HG03097 (cell line): ENCODE data around the gene MTMR10.

Experiments
- ATAC-seq: cut with Tn5 transposase; IDR thresholded peaks from one replicate; pipeline ENCODE4 v1.9.1; 2021; ENCODE audit not compliant: unreplicated experiment, low FRiP score

Gene MTMR10

DNA sequence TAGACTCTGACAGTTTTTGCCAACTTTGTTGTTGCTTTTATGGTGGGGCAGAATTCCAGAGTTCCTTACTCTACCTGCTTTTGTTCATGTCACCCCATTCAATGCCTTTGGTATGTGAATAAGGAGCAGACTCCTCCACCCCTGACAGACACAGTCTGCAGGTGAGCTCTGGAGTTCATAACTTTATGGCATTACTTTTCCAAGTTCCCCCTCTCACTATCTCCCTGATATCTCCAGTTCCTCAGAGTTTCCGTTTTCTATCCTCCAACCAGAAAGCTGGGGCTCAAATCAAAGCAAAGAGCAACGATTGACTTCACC, 23.1 kb upstream of the MTMR10 start:
- no peak for ATAC-seq

DNA sequence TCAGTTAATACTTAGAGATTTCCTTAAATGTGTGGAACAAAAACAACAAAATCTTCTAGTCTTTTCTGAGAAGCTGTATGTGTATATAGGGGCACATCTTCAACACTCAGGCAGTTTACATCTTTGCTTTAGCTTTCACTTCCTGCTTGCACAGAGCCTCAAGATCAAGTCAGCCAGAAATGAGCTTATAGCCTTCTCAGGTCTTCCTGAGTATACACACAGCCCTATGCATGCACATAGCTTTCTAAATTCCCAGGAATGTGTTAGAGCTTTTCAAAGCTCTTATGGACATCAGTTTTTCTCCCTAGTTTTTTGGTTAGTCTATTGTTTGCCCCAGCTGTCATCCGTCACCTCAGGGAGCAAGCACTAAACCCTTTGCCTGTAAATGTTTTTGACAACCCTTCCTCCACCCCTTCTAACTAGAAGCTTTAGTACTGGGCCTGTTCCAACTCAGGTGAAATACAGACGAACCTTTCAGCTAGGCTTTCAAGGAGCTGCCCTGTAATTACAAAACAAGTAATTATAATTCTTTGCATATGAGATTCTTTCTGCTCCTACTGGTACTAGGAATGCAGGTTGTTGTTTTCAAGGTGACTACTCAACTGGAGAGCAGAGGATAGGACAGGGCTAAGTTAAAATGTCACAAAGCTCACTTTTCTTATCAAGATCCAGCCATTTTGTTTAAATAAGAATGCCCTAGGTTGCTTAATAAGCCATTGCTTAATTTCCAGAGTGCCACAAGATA, 22.6 kb upstream of the MTMR10 start:
- peak; percentile 63 for ATAC-seq

DNA sequence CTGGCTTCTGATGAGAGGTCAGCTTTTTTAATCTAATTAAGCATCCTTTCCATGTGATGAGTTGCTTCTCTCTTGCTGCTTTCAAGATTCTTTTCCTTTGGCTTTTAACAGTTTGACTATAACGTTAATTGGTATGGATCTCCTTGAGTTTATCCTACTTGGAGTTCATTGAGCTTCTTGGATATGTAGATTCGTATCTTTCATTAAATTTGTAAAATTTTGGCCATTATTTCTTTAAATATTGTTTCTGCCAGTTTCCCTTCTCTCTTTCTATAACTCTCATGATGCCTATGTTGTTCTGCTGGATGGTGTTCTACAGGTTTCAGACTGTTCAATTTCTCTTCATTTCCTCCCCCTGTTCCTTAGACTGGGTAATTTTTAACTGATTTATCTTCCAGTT, 21.0 kb upstream of the MTMR10 start:
- ATAC-seq: no peak

DNA sequence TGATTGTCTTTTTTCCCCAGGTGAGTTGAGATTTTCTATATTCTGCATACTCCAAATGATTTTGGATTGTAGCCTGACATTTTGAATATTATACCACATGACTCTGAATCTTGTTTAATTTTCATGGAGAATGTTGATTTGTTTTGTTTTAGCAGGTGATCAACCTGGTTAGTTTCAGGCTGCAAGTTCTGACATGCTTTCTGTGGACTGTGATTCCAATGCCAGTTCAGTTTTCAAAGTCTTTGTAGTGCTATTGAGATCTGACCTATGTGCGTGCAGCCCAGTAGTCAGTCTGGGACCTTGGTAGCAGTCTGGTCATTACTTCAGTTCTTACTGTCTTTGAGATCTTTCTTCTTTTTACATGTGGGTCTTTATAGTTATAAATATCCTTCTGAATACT, 18.6 kb upstream of the MTMR10 start:
- ATAC-seq: no peak

DNA sequence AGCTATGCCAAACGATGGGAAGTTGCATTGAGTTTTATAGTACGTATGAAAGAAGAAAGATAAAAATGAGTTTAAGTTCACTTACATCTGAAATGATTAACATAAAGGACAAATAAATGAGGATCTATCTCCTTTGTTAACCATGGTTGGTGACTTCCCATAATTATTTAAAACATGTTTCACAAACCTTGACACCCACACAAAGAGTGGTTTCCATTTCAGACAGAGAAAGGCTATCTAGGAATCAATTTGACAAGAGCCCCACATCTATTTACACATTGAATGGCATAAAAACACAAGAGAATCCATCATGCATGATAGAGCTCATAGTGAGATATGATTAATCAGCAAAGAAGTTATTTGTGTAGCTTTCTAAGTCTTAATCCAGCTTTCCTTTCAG, 14.2 kb upstream of the MTMR10 start:
- no peak for ATAC-seq

DNA sequence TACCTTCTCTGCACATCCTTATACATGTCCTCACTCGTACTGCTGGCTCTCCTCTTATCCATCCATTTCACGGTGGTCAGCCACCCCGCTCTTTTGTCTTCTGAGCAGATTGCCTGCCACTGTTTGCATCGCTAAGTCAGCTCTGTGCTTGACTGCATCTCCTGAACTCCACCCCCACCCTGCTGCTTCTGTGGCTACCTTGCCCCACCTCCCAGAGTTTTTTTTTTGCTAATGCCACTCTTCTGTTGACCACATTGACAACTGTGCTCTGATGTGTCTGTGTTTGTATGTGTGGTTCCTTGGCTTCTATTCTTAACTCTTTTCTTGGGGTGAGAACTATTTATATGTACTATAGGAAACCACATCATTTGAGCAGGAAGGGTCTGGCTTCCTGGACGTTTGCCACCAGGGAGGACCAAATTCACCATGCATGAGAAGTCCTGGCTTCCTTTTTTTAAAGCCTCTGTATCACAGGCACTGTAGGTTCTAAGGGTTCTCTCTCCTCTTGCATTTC, 12.8 kb upstream of the MTMR10 start:
- ATAC-seq: peak; percentile 87

DNA sequence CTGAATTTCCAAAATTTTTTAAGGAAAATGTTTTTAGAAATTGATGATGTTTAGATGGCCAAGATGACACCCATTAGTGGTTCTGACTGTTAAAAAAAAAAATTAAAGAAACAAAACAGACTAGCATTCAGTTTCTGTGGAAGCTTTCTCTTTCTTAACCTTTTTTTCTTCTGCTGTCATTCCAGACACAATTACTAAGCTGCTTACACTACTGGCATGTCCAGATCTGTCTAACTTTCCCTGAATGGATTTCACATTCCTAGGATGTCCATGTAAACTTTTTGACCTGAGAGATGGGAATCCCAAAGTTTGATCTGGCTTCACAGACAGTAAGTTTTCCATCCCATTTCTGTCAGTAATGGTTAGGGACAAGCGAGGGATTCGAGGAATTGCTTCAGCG, 10.3 kb upstream of the MTMR10 start:
- ATAC-seq: no peak

DNA sequence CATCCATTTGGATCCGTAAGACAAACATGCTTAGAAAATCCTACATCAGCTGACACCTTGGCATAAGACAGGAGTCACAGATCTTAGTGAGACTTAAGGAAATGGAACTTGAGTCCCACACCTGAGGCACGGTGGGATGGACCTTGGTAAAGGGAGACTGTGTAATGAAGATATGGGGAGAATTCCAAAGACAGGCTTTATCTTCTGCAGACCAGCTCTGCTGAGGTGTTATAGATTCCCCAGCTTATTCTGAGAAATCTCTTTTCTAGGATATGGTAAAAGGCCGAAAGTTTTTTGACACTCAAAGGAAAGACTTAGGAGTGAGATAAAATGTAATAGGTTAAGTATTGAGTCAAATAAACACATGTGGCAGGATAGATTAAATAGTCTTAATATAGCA, 8.3 kb upstream of the MTMR10 start:
- no peak for ATAC-seq

DNA sequence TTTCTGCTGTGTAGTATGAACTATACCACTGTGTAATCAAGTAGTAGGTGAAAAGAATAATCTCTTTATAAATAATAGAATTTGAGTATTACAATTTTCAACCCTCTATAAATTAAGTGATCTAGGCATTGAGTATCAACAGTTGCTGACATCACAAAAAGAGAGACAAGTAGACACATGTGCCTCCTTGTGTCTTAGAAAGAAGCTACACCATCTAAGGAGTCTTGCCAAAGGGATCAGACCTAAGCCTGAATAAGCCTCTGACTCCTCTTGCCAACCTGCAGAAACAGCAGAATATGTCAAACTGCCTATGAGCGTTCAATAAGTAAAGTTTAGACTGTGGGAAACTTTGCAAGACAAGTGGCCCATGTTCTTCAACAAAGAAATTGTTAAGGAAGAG, 5.8 kb upstream of the MTMR10 start:
- no peak for ATAC-seq

DNA sequence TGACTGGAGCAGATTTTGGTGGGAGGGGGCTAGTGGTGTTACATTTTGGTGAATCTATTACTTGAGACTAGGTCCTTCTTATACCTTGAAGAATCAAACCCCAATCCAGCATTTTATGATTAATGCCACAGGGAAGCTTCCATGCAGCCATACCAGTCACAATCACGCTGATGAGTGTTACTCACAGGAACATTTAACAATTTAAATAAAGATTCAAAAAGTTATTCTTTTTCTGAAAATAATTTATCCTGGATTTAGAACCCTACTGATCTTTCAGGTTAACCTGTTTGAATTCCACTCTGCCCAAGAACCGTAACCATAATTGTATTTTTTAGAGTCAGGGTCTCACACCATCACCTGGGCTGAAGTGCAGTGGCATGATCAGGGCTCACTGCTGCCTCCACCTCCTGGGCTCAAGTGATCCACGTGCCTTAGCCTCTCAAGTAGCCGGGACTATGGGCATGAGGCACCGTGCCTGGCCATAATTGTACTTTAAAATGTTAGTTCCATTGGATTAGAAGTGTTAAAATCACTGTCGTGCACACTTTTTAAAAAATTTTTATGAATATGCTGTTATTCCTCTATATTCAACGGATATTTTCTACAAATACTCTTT, 929 bp upstream of the MTMR10 start:
- no peak for ATAC-seq

DNA sequence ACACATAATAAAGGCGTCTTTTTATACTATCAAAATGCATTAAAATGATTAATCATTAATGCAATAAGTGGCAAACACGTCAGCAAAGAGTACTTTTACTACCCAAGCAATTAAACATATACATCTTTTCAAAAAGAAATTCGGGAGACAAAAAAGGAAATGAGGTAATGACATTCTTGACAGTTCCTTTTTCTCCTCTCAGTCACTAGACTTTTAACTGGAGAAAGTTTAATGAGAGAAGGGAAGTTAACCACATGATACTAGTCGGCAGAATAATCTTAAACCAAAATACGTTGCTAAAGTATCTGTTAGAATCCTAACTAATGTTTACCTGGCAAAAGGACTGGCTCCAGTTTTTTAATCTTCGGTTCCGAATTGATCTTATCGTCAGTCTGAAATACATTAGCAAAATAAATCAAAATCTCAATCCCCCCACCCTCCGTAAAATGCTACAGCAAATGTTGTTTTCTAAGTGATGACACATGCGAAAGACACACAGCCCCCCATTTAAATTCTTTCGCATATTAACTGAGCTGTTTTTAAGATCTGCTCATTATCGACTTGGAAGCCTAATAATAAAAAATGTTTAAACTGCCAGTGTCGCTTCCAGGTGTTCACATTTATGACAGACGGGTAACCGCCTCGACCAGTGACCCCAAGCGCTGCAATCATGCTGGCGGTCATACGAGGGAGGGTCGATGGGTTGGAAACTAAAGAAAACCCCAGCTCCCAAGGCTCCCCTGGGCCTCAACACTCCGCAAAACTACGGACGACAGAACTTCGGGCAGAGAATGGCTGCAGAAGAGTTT, 778 bp downstream of the MTMR10 start:
- no peak for ATAC-seq

DNA sequence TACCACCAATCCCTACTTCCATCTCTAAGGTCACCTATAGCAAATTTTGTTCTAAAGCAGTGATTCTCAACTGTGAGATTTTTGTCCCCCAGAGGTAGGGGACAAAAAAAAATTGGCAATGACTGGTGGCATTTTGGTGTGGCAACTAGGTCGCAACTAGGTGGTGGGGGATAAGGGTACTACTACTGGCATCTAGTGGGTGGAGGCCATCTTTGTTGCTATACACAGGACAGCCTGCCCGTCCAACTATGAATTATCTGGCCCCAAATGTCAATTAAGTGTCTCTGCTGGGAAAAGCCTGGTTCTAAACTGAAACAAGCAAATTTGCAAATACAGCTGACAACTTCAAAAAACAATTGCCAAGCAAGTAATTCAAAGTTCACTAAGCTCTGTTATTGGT, 1.4 kb downstream of the MTMR10 start:
- no peak for ATAC-seq

DNA sequence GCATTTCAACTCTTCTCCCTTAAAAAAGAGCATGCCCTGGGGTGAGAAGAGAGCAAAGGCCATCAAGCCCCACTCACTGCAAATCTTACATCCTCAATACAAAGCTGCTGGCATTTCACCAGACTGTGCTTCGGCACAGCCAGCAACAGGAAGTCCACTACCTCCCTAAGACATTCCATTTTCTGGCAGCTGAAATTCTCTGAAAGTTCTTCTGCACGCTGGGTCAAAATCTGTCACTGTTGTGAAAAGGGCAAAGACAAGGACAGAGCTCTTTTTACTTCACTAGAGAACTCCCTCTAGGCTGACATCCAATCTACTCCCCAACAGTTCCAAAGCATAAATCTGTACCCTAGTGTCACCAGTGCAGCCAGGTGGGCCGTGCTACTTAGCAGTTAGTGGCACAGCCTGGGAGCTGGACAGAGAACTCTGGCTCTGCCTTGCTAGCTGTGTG, 6.3 kb downstream of the MTMR10 start:
- no peak for ATAC-seq

DNA sequence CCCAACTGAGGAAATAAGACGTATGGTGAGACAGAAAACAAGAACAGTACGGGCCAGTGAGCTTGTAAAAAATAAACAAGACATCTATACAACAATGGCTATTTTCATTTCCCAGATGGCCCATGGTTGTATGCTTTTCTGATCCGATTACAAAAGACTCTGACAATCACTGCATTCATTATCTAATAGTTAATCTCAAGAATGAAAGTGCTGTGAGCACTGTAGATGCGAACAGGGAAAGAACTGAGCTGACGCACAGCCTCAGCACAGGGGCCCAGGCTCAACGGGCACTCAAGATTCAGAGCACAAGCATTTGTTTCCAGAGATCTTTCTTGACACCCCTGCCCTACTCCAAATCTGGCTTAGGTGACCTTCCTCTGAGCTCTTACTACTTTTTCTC, 6.9 kb downstream of the MTMR10 start:
- no peak for ATAC-seq

DNA sequence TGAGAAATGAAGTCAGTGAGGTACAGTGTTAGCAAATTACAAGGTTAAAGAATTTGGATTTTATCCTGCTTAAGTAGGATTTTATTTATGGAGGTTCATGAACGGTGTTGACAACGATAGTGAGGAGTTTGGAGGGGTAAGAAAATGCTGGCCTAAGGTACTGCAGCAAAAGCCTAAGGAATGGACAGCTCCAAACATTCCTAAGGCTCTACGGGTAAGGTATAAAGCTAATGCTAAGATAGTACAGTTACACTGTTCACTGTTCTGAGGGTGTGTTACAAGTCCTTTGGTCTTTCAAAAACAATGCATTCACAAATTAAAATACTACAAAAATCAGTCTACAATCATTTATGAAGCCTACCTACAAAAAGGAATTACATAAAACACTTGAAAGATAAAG, 7.3 kb downstream of the MTMR10 start:
- ATAC-seq: no peak

DNA sequence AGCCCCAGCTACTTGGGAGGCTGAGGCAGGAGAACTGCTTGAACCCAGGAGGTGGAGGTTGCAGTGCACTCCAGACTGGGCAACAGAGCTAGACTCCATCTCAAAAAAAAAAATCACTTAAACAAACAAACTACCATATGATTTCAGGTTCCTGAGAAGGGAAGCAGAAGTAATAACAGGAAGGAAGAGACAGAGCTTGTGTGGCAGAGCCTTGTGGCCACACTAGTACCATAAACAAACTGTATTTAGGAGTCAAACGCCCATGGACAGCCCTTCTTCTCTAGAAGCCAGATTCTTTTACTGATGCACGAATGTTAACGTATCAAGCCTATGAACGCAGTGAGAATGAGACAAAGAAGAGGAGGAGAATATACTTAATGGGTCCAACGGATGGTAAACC, 12.0 kb downstream of the MTMR10 start:
- no peak for ATAC-seq

DNA sequence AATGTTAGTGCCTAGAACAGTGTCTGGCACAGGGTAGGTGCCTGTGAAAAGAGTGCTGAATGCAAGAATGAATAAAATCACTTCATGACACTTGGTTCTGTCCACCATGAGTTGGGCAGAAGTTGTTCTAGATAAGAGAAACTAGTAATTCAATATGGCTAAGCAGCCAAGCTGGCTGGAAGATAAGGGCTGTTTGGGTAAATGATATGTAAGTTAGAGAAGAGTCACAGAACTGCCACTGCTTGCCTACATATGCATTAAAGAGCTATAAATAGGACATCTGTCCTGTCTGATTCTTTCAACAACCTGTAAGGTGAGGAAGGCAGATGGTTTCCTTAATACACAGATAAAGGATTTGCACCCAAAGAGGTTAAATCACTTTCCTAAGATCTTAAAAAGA, 13.1 kb downstream of the MTMR10 start:
- no peak for ATAC-seq

DNA sequence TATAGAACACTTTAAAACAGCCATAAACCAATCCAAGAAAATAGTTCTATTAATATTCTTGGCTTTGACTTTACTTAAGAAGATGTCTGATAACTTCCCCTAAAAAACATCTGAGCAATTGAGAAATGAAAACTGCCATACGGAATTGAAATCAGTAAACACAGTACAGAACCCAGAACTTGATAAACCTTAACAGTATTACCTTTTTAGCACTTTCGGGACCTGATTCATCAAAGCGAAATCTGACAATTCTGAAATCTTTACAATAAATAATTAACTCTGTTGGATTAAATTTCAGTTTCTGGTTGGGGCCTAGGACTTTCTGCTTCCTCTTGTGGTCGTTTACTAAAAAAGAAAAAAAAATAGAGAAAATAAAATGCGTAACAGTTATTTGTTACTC, 17.3 kb downstream of the MTMR10 start:
- ATAC-seq: no peak

DNA sequence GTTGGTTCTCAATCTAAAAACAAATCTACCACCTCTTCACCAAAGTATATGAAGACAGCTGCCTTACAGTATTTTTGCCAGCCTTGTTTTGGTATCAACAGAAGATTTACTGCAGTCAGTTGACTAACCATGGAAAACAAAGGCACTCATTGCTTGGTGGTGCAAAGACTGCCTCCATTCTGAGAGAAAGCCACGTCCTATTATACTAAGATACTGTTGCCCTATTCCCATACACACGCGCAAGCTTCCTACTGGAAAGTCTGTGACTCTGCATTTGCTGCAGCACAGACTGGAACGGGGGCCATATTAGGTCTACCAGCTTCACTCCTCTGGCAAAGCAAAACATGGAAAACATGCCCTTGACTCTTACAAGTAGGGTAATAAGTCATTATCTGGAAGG, 18.0 kb downstream of the MTMR10 start:
- ATAC-seq: no peak

DNA sequence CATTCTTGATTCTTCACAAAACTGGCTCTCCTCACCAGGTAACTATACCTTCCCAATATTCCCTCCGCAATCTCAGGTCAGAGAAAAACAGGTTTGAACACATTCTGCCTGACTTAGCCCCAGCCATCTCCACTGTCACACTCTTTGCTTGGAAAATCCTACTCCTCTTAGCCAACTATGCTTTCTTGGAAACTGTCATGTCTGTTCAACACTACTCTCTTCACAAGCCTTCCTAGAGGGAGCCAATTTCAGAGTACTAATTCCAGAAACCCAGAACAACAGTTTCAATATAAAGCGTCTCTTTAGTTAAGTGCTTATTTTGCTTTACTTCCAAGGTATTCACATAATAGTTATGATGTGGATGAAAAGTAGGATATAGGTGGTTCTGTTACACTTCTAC, 21.7 kb downstream of the MTMR10 start:
- ATAC-seq: no peak

DNA sequence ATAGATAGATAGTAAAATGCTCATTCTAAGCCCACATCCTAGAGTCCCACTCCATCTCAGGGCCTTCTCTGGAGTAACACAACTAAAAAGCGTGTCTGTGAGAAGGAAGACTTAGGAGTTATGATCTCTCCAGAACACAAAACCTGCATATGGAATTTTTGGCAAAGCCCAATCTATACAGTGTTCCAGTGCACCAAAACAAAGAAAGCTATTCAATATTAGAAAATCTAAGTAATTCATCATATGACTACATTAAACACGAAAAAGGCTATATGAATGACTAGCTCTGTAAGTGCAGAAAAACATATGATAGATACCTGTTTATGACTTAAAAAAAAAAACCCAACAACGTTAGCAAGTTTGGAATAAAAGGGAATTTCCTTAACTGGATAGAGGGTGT, 27.7 kb downstream of the MTMR10 start:
- no peak for ATAC-seq

DNA sequence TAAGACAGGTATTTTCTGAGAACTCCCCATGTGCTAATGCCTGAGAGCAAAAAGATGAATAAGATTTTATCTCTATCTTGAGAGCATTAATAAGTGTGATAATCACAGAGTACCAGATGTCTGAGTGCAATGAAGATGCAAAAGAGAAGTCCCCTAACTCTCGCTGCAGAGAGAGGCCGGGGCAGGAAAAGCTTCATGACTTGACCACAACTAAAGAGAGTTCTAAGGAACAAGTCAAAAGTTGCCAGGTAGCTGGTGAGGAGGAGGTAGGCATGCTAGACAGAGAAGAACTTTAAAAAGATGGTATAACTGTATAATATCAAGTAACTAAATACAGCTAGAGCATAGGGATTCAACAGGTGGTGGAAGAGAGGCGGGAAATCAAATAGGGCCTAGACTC, 28.8 kb downstream of the MTMR10 start:
- no peak for ATAC-seq
